CD4-positive, alpha-beta T cell treated with Interferon gamma for 1 hour (primary cell): ENCODE results near the gene AMH.

Experiments used
- DNase-seq: peaks from one replicate; pipeline ENCODE4 v3.0.0-alpha.2; 2020

The AMH gene

DNA sequence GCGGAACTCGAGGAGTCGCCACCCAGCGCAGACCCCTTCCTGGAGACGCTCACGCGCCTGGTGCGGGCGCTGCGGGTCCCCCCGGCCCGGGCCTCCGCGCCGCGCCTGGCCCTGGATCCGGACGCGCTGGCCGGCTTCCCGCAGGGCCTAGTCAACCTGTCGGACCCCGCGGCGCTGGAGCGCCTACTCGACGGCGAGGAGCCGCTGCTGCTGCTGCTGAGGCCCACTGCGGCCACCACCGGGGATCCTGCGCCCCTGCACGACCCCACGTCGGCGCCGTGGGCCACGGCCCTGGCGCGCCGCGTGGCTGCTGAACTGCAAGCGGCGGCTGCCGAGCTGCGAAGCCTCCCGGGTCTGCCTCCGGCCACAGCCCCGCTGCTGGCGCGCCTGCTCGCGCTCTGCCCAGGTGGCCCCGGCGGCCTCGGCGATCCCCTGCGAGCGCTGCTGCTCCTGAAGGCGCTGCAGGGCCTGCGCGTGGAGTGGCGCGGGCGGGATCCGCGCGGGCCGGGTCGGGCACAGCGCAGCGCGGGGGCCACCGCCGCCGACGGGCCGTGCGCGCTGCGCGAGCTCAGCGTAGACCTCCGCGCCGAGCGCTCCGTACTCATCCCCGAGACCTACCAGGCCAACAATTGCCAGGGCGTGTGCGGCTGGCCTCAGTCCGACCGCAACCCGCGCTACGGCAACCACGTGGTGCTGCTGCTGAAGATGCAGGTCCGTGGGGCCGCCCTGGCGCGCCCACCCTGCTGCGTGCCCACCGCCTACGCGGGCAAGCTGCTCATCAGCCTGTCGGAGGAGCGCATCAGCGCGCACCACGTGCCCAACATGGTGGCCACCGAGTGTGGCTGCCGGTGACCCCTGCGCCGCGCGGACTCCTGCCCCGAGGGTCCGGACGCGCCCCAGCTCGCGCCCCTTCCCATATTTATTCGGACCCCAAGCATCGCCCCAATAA lies 2.3 kb downstream of the AMH start:
- DNase-seq: no peak

GRCh38 chr19:2252055-2252796 lies 3.1 kb downstream of the AMH start:
- no peak for DNase-seq

DNA sequence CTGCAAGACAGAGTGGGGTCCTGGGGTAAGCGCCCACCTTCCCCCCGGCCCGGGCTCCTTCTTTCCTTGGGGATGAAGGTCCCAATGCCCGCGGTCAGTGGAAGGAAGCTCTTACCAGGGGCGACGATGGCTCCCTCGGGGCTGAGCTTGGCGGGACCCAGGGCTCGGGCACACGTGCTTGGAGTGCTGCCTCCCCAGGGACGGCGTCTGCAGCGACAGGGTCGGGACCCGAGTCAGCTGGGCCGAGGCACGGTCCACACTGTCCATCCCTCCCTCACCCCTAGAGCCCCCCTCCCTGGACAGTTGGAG lies 3.6 kb downstream of the AMH start:
- DNase-seq: no peak

GRCh38 chr19:2253106-2254063 lies 4.3 kb downstream of the AMH start:
- DNase-seq: peak; percentile 58

DNA sequence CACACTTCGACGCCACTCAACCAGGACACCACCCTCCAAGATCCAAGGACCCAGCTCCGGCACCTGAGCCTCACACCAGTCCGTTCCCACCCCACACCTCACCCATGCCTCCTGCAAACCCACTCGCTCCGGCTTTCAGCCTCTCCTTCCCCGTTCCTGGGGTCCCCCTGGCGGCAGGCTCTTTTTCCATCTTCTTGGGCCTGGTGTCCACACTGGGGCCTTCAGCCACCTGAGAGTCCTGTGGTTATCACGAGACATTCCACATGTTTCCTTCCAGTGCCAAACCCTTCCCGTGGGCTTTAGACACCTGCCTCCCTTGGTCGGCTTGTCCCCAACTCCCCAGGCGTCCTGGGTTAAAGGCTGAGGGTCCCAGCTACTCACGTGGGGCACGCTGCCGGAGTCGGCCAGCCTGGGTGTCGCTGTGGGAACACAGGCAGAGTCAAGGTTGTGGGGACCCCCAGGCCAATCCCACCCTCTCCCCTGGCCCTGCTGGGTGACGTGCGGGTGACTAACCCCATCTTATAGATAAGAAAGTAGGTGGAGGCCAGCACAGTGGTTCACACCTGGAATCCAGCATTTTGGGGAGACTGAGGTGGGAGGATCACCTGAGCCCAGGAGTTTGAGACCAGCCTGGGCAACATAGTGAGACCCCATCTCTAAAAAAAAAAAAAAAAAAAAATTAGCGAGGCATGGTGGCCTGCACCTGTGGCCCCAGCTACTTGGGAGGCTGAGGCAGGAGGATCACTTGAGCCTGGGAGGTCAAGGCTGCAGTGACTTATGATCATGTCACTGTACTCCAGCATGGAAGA lies 5.1 kb downstream of the AMH start:
- DNase-seq: no peak

DNA sequence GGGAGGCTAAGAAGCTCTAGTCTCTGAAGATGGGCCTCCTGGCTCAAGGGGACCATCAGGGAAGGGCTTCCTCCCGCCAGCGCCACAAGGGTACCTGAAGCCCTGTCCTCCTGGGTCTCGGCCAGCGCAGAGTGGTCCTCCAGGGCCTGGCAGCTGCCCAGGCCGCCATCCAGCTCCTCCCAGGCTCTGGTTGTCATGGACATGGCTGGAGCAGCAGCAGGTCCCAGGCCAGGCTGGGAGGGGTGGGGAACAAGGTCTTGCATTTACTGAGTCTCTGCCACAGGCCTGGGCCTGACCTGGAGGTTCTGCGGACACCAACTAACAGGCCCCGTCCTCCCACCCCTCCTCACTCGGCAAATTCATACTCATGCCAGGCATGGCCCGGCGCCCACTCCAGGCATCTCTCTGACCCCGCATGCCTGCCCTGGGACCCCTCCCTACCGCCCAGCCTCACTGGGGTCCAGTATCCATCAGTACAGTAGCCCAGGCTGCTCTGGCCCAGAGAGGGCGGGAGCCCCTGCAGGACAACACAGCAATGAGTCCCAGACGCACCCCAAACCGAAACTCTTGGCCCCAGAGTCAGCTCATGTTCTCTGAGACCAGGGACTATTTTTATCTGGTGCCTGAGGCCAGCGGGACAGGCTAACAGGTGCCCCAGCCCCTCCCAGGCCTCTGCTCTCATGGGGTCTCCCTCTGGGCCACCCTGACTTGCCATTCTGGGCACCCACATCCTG lies 6.2 kb downstream of the AMH start:
- no peak for DNase-seq

DNA sequence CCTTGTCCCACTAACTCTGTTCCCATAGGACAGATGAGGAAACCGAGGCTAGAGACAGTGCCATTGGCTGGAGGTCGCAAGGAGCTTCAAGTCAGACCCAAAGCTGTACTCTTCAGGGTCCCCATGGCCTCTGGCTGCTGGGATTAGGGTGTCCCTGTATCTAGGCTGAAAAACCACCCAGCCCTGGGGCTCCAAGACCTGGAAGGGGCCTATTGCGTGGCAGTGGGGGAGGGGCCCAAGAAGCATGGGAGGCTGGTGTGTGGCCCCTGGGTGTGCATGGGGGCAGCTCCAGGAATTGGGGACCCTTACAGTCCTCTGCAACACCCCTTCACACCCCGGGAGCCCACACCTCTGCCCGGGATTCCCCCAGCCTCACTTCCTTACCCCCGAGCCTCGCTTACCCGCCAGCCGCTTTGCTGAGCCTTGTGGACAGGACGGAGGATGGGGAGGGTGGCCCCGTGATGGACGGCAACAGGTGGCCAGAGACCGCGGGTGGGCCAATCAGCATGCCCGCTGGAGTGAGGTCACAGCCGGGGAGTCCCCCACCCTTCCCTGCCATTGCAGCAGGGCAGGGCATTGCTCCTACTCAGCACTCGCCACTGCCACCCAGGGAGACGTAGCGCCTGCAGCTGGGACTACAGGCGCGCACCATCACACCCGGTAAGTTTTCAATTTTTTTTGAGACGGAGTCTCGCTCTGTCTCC lies 7.0 kb downstream of the AMH start, which contains the start of gene JSRP1:
Gene JSRP1, minus strand, starts transcription at position 436 of the 704 bp plus-strand sequence. CDS start 1,103 bp downstream, outside the sequence.
- DNase-seq: peak; percentile 43

- DNase-seq: no peak
Measured at GRCh38 chr19:2259336-2259735, 10.2 kb downstream of the AMH start.

DNA sequence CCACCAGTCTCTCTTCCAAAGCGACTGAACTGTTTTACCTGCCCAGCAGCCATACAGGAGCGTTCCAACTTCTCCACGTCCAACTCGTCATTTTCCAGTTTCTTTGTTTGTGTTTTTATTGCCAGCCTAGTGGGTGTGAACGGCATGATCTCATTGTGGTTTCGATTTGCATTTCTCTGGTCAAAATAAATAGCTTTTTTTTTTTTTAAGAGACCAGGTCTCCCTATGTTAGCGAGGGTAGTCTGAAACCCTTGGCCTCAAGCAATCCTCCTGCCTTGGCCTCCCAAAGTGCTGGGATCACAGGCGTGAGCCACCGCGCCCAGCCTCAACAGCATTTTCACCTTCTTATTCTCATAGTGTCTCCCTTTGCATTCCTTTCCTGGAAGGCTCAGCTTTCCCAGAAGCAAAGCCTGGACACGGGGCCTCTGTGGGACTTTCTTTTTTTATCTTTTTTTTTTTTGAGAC lies 11.2 kb downstream of the AMH start:
- no peak for DNase-seq

DNA sequence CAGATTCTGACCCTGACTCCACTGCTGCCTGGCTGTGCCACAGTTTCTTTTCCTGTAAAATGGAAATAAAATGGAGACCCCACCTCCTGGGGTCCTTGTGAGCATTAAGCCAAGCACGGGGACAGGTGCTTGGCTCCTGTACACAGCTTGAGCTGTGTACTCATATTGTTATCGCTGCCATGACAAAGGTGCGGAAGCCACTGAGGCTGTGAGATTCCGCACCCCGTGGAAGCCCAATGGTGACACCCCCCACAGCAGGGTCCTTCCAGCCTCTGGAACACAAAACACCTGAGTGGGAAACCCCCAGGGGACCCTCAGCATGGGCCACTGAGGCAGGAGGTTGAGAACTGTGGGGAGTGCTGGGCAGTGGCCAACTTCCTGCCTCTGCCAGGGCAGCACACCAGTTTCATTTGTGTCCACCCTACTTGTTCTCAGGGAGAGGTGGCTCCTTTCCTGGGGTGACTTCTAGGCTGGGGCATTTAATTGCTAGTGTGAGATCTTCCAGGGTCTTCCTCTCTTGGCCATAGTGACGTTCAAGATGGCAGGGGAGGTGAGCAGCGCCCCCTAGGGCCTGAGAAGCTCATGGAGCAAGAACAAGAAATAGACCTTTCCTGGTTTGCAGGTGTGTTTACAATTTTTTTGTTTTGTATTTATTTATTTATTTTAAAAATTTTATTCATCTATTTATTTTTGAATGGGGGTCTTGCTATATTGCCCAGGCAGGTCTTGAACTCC lies 12.5 kb downstream of the AMH start:
- DNase-seq: peak; percentile 61

- DNase-seq: peak; percentile 70
Measured at GRCh38 chr19:2266183-2266993, 17.3 kb downstream of the AMH start.

- no peak for DNase-seq
Measured at GRCh38 chr19:2268480-2268830, 19.3 kb downstream of the AMH start.

- DNase-seq: no peak
Measured at GRCh38 chr19:2268861-2269243, 19.7 kb downstream of the AMH start.

- peak; percentile 98 for DNase-seq
Measured at GRCh38 chr19:2269244-2270156, 20.4 kb downstream of the AMH start.

DNA sequence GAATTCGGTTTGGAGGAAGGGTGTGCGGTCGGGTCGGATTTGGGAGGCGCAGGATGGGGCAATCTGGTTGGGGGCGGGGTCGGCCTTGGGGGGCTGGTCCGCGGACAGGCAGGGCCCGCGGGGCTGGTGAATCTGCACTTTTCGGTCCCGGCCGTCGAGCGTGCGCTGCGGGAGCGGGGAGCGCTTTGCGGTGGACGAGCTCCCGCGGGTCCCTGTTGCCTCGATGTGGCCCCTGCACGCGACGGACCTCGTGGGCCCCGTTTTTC lies 21.0 kb downstream of the AMH start:
- peak; percentile 33 for DNase-seq

- peak; percentile 85 for DNase-seq
Measured at GRCh38 chr19:2270423-2271233, 21.5 kb downstream of the AMH start.
